Mucosa of descending colon (tissue), 3 donors: ENCODE results near the gene DNAAF1. TPM values are rescaled to one million over a fixed set of nuclear protein-coding genes. Genes with fewer than 3 reads are reported as not detected.

Experiments
- ATAC-seq: fragments of 200-7000 bp; cut with Tn5 transposase; one replicate; pipeline ENCODE4 v1.9.1; 2020; ENCODE audit warnings: mild to moderate bottlenecking, moderate library complexity
- DNase-seq, 3 donors: peaks; one replicate each; pipeline ENCODE4 v3.0.0-alpha.2; 2020
- H3K36me3 ChIP-seq: fragments of 200-600 bp; one replicate; pipeline ENCODE4 v1.8.0; 2021; ENCODE audit warnings: low read depth, mild to moderate bottlenecking
- H3K4me1 ChIP-seq: fragments of 200-600 bp; one replicate; pipeline ENCODE4 v1.8.0; 2021; ENCODE audit warnings: low read depth, mild to moderate bottlenecking
- H3K4me3 ChIP-seq: fragments of 200-600 bp; one replicate; pipeline ENCODE4 v1.8.0; 2021; ENCODE audit warnings: mild to moderate bottlenecking
- H3K9me3 ChIP-seq: fragments of 200-600 bp; one replicate; pipeline ENCODE4 v1.8.0; 2021; ENCODE audit warnings: mild to moderate bottlenecking
- CTCF ChIP-seq: fragments of 200-600 bp; IDR thresholded peaks from one replicate; pipeline ENCODE4 v1.8.0; 2022; ENCODE audit warnings: antibody characterized with exemption, mild to moderate bottlenecking
- intact Hi-C, 2 donors: fragments of 100-400 bp; cut with DNase I in 1 of 2; cut with micrococcal nuclease in 1 of 2; formaldehyde crosslinking; loops; one replicate each; pipeline versions ENCODE4 v1.11.0 to v1.11.1; 2022; cut with DNase I, micrococcal nuclease
- total RNA-seq, 3 donors: library from RNA; stranded (reverse); fragmentation: NEBNext Ultra II Directional in 2 of 3; extraction: Animal tissue kit (Norgen Biotek cat#: 25700) in 2 of 3; gene quantifications; one replicate each; pipeline versions ENCODE4 v1.2.1 to v1.2.4, GENCODE V29; 2021 to 2023
- donor health status: DM: no; HTN: no; CAD: no; lungs with moderate emphysema.
- donor health status: DM: no; HTN: no; CAD: no.
- donor health status: DM: no; HTN: yes; CAD: no.

The DNAAF1 gene
- total RNA-seq, 3 donors from 2014 or later, result 0.95 TPM; not detected in 2

GRCh38 chr16:84104231-84104630 is 40.9 kb upstream of the DNAAF1 start:
- no peaks in the 10 kb centered on the region for H3K36me3 ChIP-seq
- TF ChIP-seq CTCF, result no peak

GRCh38 chr16:84105301-84105815 is 39.8 kb upstream of the DNAAF1 start:
- intact Hi-C loops, result no loop called here
- DNase-seq (no peak), ATAC-seq (no peak)
- Histone ChIP-seq H3K36me3 (no peaks in the 10 kb centered on the region), H3K4me3 (no peak overlapping the region), H3K4me1 (peaks cover 8% of the 10 kb centered on the region), H3K9me3 (no peaks in the 10 kb centered on the region)
- no peak for TF ChIP-seq CTCF

More at GRCh38 chr16:84104231-84104630, 40.9 kb upstream of the DNAAF1 start:
- DNase-seq (no peak), ATAC-seq (no peak)
- no peaks in the 10 kb centered on the region for H3K9me3 ChIP-seq
- peaks cover 11% of the 10 kb centered on the region for H3K4me1 ChIP-seq
- intact Hi-C loops, result no loop called here
- no peak overlapping the region for H3K4me3 ChIP-seq

DNA sequence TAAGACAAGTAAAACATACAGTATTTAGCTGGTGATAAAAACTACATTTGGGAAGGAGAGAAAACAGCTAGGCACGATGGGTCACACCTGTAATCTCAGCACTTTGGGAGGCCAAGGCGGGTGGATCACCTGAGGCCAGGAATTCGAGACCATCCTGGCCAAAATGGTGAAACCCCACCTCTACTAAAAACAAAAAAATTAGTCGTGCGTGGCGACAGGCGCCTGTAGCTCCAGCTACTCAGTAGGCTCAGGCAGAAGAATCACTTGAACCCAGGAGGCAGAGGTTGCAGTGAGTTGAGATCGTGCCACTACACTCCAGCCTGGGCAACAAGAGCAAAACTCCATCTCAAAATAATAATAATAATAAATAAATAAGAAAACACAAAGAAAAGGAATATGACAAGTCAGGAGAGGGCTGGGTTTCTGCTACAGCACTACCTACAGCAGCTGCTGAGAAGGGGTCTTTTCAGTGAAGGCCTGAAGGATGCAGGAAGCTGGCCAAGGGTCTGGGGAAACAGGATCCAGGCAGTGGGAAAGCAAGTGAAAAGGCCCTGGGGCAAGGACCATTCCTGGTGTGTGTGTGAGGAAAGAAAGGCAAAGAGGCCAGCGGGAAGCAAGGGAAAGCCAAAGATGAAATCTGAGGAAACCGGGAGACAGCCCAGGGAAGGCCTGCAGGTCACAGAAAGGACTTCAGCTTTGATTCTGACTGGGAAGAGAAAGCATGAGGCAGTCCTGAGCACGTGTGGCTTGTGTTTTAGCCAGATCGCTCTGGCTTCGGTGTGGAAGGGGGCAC is 39.0 kb upstream of the DNAAF1 start:
- no peak for TF ChIP-seq CTCF
- Histone ChIP-seq H3K4me1 (peaks cover 9% of the 10 kb centered on the region), H3K4me3 (no peak overlapping the region), H3K9me3 (no peaks in the 10 kb centered on the region), H3K36me3 (no peaks in the 10 kb centered on the region)
- DNase-seq, result no peak
- intact Hi-C loops, result no loop called here
- no peak for ATAC-seq

GRCh38 chr16:84107921-84108320 is 37.2 kb upstream of the DNAAF1 start:
- Histone ChIP-seq H3K36me3 (no peaks in the 10 kb centered on the region), H3K9me3 (no peaks in the 10 kb centered on the region), H3K4me3 (no peak overlapping the region), H3K4me1 (peaks cover 11% of the 10 kb centered on the region)
- DNase-seq (no peak), ATAC-seq (no peak)
- intact Hi-C loops, result no loop called here
- TF ChIP-seq CTCF, result no peak

DNA sequence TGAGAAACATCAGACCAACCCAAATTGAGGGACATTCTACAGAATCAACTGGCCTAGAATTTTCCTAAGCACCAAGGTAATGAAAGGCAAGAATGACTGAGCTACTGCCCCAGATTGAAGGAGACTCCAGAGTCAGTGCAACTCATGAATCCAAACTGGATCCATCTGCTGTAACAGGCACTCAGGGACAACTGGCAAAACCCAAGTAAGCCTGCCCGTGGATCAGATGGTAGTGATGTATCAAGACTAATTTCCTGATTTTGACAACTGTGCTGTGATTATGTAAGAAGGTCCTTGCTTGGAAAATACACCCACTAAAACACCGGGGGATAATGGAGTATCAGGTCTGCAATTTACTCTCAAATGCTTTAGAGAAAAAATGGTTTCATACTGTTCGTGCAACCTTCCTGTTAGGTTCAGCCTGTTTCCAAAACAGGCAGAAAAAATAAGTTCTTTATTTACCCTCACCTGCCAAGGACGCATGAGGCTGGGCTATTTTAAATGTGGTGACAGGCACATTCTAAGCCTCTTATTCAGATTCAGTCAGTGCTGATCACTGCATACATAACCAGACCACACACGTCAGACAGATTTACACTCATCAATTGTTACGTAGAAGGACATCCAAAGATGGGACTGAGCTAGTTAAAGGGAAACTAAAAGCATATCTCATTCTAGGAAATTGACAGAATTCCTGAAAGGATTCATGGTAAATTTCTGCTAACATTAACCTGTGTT is 35.3 kb upstream of the DNAAF1 start:
- intact Hi-C loops, result no loop called here
- H3K9me3 ChIP-seq, result no peaks in the 10 kb centered on the region
- H3K36me3 ChIP-seq, result no peaks in the 10 kb centered on the region
- no peak overlapping the region for H3K4me3 ChIP-seq
- H3K4me1 ChIP-seq, result peaks cover 3% of the 10 kb centered on the region
- TF ChIP-seq CTCF, result no peak
- DNase-seq (no peak), ATAC-seq (no peak)
